ENCODE measurements around the gene CASQ2. TPM values are rescaled to one million over a fixed set of nuclear protein-coding genes. Genes with fewer than 3 reads are reported as not detected.

CASQ2 gene
- total RNA-seq, 4 donors from 2014 or later = 0.19 to 4.9 (median 2.0) TPM

DNA sequence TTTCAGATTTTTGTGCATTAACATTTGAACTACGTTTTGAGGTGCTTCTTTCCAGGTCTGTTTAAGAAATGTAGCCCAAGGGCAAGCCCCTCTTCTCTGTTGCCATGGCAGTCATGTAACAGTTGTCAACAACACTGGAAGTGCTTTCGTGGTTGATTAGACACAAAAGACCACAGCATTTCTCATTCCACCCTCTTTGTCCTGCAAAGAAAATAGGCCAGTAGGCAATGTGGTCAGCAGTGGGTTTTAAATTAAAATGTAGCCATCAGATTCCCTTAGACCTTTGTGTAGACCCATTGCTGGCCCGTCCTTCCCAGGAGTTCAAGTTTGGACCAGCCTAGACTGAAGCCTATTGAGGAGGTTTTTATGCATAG is 91.3 kb downstream of the CASQ2 start:
- TF ChIP-seq POLR2A (IDR thresholded peaks at IDR 0.05) = no peak
- TF ChIP-seq, protein P1, sequence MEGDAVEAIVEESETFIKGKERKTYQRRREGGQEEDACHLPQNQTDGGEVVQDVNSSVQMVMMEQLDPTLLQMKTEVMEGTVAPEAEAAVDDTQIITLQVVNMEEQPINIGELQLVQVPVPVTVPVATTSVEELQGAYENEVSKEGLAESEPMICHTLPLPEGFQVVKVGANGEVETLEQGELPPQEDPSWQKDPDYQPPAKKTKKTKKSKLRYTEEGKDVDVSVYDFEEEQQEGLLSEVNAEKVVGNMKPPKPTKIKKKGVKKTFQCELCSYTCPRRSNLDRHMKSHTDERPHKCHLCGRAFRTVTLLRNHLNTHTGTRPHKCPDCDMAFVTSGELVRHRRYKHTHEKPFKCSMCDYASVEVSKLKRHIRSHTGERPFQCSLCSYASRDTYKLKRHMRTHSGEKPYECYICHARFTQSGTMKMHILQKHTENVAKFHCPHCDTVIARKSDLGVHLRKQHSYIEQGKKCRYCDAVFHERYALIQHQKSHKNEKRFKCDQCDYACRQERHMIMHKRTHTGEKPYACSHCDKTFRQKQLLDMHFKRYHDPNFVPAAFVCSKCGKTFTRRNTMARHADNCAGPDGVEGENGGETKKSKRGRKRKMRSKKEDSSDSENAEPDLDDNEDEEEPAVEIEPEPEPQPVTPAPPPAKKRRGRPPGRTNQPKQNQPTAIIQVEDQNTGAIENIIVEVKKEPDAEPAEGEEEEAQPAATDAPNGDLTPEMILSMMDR (IDR thresholded peaks at IDR 0.05) = no peak
- WGBS, 2 donors = 42 to 45% methylated on average over 3 of the region's 3 CpGs
- intact Hi-C loops (cut with DNase I; ENCODE audit: low total_unique reads) = no loop called here
- no peak for DNase-seq (ENCODE audit: low spot score in 2 of 2)
- no peak overlapping the region for H3K4me3 ChIP-seq (ENCODE audit: low read depth, poor library complexity, severe bottlenecking)

DNA sequence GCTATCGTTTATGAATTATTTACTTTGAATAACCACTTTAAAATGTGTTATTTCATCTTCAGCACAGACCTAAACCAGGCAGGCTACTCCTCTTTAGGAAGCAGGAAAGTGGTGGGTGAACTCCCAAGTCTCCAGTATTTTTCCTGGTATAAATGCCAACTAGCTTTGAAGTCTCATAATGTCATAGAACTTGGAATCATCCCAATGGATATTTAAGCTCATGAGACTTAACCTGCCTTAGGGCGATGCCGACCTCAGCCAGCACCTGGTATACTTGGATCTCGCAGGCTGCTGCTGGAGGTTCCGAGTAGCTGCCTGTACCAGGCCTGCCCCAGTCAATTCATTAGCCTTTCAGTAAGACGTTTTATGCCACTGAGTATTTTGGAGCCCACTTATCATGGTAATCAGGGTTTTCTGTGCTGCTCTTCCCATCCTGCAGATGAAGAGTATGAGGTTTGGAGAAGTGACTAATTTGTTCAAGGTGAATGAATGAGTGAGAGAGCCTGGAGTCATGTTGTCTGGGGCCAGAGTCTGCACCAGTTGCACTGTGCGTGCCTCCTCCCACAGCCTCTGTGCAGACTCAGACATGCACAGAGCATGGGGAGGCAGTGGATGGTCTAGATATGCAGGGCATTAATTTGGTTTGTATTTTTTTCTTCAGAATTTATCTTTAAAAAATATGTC is 91.9 kb downstream of the CASQ2 start:
- intact Hi-C loops (cut with DNase I; ENCODE audit: low total_unique reads) = no loop called here
- DNase-seq (ENCODE audit: low spot score in 2 of 2) = no peak
- TF ChIP-seq, protein P1 (IDR thresholded peaks at IDR 0.05) = no peak
- no peak overlapping the region for H3K4me3 ChIP-seq (ENCODE audit: low read depth, poor library complexity, severe bottlenecking)
- 55 to 59% methylated on average over 7 of the region's 7 CpGs for WGBS, 2 donors

DNA sequence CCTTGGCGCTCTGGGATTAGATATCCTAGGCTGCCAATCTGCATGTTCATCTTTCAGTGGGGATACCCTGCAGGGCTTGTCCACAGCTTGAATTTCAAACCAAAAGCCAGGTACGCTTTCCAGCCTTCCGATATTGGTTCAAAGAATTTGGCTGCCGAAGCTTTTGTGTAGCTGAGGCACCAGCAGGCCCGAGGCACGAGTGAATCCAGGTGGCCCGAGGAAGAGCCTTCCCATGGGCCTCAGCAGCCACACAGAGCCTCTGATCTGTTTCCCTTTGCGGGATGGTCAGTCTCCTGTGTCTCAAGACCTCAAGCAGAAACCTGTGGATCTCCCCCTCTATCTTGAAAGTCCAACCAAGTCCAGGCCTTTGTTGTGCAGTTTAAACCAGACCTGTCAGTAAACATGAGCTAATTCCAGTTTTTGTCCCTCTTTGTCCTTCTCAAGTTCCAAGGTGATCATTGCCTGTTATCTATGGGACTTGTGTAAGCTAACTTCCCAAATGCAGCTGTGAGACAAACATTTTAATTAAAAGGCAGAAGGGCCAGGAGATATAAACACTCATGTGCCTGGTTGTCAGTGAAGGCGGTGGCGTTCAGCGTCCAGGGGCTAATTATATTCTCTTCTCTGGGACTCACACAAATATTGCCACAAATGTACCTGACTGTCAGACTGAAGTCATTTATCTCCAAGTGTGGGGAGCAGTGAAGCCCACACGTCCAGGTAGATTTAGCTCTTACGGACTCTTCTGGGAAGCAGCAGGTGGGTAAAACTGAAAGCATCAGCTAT is 96.1 kb downstream of the CASQ2 start:
- 91 to 97% methylated on average over 13 of the region's 13 CpGs for WGBS, 2 donors
- intact Hi-C loops (cut with DNase I; ENCODE audit: low total_unique reads) = no loop called here
- no peak for DNase-seq (ENCODE audit: low spot score in 2 of 2)
- no peak overlapping the region for H3K4me3 ChIP-seq (ENCODE audit: low read depth, poor library complexity, severe bottlenecking)
- TF ChIP-seq POLR2A (IDR thresholded peaks at IDR 0.05) = no peak
- TF ChIP-seq, protein P1 (IDR thresholded peaks at IDR 0.05) = no peak

DNA sequence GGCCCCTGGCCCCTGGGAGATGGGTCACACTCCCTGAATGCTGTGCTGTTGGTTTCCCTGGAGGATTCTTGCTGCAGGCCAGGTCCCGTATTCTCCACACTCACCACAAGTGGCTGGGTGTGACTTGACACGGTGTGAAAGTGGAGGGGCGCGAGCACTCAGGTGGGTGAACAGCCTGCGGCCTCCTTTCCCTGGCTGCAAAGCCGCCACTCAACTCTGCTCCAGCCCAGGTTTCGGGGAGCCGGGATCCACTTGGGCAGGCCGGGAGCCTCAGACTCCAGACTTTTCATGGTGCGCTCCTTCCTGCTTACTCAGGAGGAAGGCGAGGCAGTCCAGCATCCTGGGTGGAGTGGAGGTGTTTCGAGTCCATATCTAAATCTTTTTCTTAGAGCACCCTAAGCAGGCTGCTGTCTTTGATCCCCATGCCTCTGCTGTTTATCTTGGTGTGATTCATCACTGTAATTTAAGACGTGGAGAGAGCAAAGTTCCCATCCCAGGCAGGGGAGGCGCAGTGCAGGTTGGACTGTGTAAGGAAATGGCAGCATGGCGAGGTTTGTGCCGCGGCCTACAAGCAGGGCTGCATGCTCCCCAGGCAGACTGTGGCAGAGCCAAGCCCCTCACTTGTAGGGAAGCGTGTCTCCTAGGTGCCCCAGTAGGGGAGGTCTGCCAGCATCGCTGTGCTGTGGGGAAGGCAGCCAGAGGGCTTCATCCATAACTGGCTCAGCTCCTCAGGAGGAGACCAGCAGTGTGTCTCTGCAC is 97.2 kb downstream of the CASQ2 start:
- WGBS, 2 donors = 79 to 84% methylated on average over 18 to 19 of the region's 19 CpGs
- no peak overlapping the region for H3K4me3 ChIP-seq (ENCODE audit: low read depth, poor library complexity, severe bottlenecking)
- no peak for TF ChIP-seq POLR2A (IDR thresholded peaks at IDR 0.05)
- TF ChIP-seq, protein P1 (IDR thresholded peaks at IDR 0.05) = no peak
- intact Hi-C loops (cut with DNase I; ENCODE audit: low total_unique reads) = no loop called here
- no peak for DNase-seq (ENCODE audit: low spot score in 2 of 2)

DNA sequence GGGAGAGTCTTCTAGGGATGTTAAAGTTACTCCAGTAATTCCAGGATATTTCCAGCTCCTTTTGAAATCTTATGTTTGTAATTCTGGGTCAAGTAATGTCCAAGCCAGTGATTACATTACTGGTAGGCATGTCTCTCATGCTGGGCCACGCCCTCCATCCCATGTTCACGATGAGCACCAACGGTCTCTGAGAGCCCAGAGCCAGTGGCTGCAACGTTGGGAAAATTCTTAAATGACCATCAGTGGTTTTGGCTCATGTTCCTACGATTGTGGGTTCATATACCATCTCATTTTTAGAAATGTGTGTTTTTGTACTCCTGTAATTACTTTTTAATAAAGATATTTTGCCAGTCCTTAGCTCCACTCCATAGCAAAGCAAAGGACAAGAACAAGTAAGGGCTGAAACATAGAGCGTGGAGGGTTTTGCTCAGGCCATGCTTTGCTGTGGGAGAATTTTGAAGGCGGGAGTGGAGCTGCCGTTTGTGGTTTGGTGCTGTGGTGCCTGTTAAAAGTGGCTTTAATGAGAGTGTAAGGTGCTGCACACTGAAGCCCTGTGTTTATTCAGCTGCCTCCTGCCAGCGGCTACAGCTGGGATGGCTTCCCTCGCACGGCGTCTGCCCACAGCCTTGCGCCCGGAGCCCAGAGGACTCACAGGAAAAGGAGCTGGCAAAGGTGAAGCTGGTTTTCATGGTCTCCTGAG is 97.9 kb downstream of the CASQ2 start:
- 72 to 77% methylated on average over 14 of the region's 14 CpGs for WGBS, 2 donors
- intact Hi-C loops (cut with DNase I; ENCODE audit: low total_unique reads) = no loop called here
- DNase-seq (ENCODE audit: low spot score in 2 of 2) = no peak
- no peak overlapping the region for H3K4me3 ChIP-seq (ENCODE audit: low read depth, poor library complexity, severe bottlenecking)
- TF ChIP-seq, protein P1 (IDR thresholded peaks at IDR 0.05) = no peak
- TF ChIP-seq POLR2A (IDR thresholded peaks at IDR 0.05) = no peak
